Neural cell (in vitro differentiated cells): Measurements from ENCODE around the gene XIRP1.

Source experiments
- EZH2 ChIP-seq: fragments of 200-600, 300-800 bp; shearing (Covaris generic), sonication (generic); IDR thresholded peaks from 2 replicates; pipeline ENCODE4 v1.6.1; 2014; ENCODE audit warnings: antibody characterized with exemption, low read length, borderline replicate concordance, mild to moderate bottlenecking; ENCODE audit not compliant: insufficient read depth, poor library complexity, severe bottlenecking
- POLR2AphosphoS5 ChIP-seq: IDR thresholded peaks from 2 replicates; pipeline ENCODE4 v1.6.1; 2012
- RAD21 ChIP-seq: fragments of 450-650 bp; conservative IDR thresholded peaks from 2 replicates; pipeline ENCODE4 v1.6.1; 2014; ENCODE audit warnings: antibody characterized with exemption, mild to moderate bottlenecking, moderate library complexity
- TF ChIP-seq, protein P1 (sequence below): fragments of 450-650 bp; IDR thresholded peaks from 2 replicates; pipeline ENCODE4 v1.5.1; 2014; ENCODE audit warnings: antibody characterized with exemption, mild to moderate bottlenecking, moderate library complexity; ENCODE audit not compliant: poor library complexity, severe bottlenecking

DNA sequence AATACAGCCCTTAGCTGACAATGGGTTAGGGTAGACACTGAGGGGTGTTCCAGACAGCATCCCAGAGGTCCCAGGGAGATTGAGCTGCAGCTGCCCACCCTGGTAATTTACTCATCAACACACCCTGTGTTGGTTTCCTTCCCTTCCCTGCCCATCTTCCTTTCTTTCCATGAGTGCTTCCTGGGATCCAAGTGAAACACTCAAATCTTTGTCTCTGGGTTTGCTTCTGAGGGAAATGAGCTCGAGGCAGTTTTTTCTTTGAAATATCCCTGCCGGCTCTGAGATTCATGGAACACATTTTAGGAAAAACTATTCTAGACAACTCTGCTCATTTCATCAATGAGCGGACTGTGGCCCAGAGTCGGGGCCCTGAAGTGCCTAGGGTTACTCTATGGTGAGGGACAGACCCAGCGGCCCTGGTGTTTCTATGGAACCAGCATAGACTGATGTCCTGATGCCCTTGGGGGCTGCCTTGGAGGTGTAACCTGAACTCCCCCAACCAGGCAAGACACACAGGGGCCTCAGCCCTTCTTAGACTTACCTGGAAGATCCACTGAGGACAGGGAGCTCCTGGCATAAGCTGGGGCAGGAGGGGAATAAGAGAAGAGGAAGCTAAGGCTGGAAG, 24.1 kb downstream of the XIRP1 start:
- no peak for TF ChIP-seq RAD21
- TF ChIP-seq, protein P1, sequence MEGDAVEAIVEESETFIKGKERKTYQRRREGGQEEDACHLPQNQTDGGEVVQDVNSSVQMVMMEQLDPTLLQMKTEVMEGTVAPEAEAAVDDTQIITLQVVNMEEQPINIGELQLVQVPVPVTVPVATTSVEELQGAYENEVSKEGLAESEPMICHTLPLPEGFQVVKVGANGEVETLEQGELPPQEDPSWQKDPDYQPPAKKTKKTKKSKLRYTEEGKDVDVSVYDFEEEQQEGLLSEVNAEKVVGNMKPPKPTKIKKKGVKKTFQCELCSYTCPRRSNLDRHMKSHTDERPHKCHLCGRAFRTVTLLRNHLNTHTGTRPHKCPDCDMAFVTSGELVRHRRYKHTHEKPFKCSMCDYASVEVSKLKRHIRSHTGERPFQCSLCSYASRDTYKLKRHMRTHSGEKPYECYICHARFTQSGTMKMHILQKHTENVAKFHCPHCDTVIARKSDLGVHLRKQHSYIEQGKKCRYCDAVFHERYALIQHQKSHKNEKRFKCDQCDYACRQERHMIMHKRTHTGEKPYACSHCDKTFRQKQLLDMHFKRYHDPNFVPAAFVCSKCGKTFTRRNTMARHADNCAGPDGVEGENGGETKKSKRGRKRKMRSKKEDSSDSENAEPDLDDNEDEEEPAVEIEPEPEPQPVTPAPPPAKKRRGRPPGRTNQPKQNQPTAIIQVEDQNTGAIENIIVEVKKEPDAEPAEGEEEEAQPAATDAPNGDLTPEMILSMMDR, result no peak
- no peak for TF ChIP-seq EZH2
- TF ChIP-seq POLR2AphosphoS5, result no peak
